ENCODE measurements around the gene KCNQ1. TPM values are rescaled to one million over a fixed set of nuclear protein-coding genes. Genes with fewer than 3 reads are reported as not detected.

KCNQ1 gene
- total RNA-seq, 1 experiment from 2014 or later: 10.7 TPM

GRCh38 chr11:2765491-2765890 is 320.7 kb downstream of the KCNQ1 start:
- no peak overlapping the region for H3K4me3 ChIP-seq (replicated peaks in 1 of 2; ENCODE audit: low read depth in 1 of 2, low read length in 2 of 2)
- H3K9ac ChIP-seq (ENCODE audit: low read length): no peak overlapping the region
- no peaks in the 10 kb centered on the region for H4K20me1 ChIP-seq (ENCODE audit: insufficient read depth)
- no TSS peak for BruUV-seq (replicated peaks)
- H2AFZ ChIP-seq (ENCODE audit: low read depth, low read length, poor library complexity, severe bottlenecking): no peak overlapping the region
- H3K27ac ChIP-seq (ENCODE audit: low read depth, low read length): no peak overlapping the region
- H3K36me3 ChIP-seq (ENCODE audit: control insufficient read depth in 1 of 2, insufficient read depth in 2 of 2, low read length in 2 of 2): no peaks in the 10 kb centered on the region
- peaks cover 0 to 16% of the 10 kb centered on the region in 2 experiments; a peak in 2 of 4 replicates for H3K4me1 ChIP-seq (ENCODE audit: control insufficient read depth in 1 of 2, insufficient read depth in 2 of 2, low read length in 2 of 2)
- TF ChIP-seq ZFX (IDR thresholded peaks at IDR 0.05): no peak
- no peak for TF ChIP-seq JUND (IDR thresholded peaks at IDR 0.05)
- TF ChIP-seq ATF3 (IDR thresholded peaks at IDR 0.05): no peak
- no peak for TF ChIP-seq CBX3 (IDR thresholded peaks at IDR 0.05; ENCODE audit: low read depth)
- TF ChIP-seq TCF7L2 (IDR thresholded peaks at IDR 0.05; ENCODE audit: borderline replicate concordance, extremely low read depth, insufficient read depth, insufficient read length): no peak
- no peak for TF ChIP-seq CTCF (IDR thresholded peaks at IDR 0.05 in 2 of 3, conservative IDR thresholded peaks at IDR 0.05 in 1 of 3; ENCODE audit: borderline replicate concordance in 1 of 3, insufficient read depth in 1 of 3, low read depth in 2 of 3, low read length in 2 of 3)
- TF ChIP-seq FOSL1 (IDR thresholded peaks at IDR 0.05; ENCODE audit: low read depth): no peak
- no peak for TF ChIP-seq ZNF274 (IDR thresholded peaks at IDR 0.05; ENCODE audit: low read depth, low read length)
- RAD21 ChIA-PET (ENCODE audit: low non-redundant PET in 1 of 2, low total read pairs in 2 of 2, uncharacterized antibody in 2 of 2, unreplicated experiment in 2 of 2): no interaction called here
- no peak overlapping the region for H3K4me2 ChIP-seq (ENCODE audit: low read length)
- ATAC-seq (no peak), DNase-seq (ENCODE audit: low read depth, low spot score) (no peak)
- POLR2A ChIA-PET: no interaction called here
- intact Hi-C loops (cut with micrococcal nuclease): no loop called here
- no peaks in the 10 kb centered on the region for H3K27me3 ChIP-seq (ENCODE audit: insufficient read depth, low read length)
- no peaks in the 10 kb centered on the region for H3K9me3 ChIP-seq (ENCODE audit: control insufficient read depth in 1 of 2, insufficient read depth in 1 of 2, low read depth in 1 of 2, low read length in 2 of 2)
- H3K9me2 ChIP-seq (ENCODE audit: insufficient read depth): no peaks in the 10 kb centered on the region
- H3K79me2 ChIP-seq (ENCODE audit: insufficient read depth, low read length): no peaks in the 10 kb centered on the region
- CTCF ChIA-PET: no interaction called here

GRCh38 chr11:2766166-2766565 is 321.4 kb downstream of the KCNQ1 start:
- ATAC-seq (no peak), DNase-seq (ENCODE audit: low read depth, low spot score) (no peak)
- Histone ChIP-seq H3K27me3 (ENCODE audit: insufficient read depth, low read length) (no peaks in the 10 kb centered on the region), H3K4me2 (ENCODE audit: low read length) (no peak overlapping the region), H3K9me3 (ENCODE audit: control insufficient read depth in 1 of 2, insufficient read depth in 1 of 2, low read depth in 1 of 2, low read length in 2 of 2) (no peaks in the 10 kb centered on the region), H4K20me1 (ENCODE audit: insufficient read depth) (no peaks in the 10 kb centered on the region), H3K79me2 (ENCODE audit: insufficient read depth, low read length) (no peaks in the 10 kb centered on the region), H3K4me1 (ENCODE audit: control insufficient read depth in 1 of 2, insufficient read depth in 2 of 2, low read length in 2 of 2) (peaks cover 0 to 16% of the 10 kb centered on the region in 2 experiments; a peak in 2 of 4 replicates), H3K36me3 (ENCODE audit: control insufficient read depth in 1 of 2, insufficient read depth in 2 of 2, low read length in 2 of 2) (no peaks in the 10 kb centered on the region), H2AFZ (ENCODE audit: low read depth, low read length, poor library complexity, severe bottlenecking) (no peak overlapping the region), H3K27ac (ENCODE audit: low read depth, low read length) (no peak overlapping the region), H3K4me3 (replicated peaks in 1 of 2; ENCODE audit: low read depth in 1 of 2, low read length in 2 of 2) (no peak overlapping the region), H3K9me2 (ENCODE audit: insufficient read depth) (no peaks in the 10 kb centered on the region), H3K9ac (ENCODE audit: low read length) (no peak overlapping the region)
- CTCF ChIA-PET: no interaction called here
- BruUV-seq (replicated peaks): no TSS peak
- POLR2A ChIA-PET: no interaction called here
- RAD21 ChIA-PET (ENCODE audit: low non-redundant PET in 1 of 2, low total read pairs in 2 of 2, uncharacterized antibody in 2 of 2, unreplicated experiment in 2 of 2): no interaction called here
- intact Hi-C loops (cut with micrococcal nuclease): no loop called here
- TF ChIP-seq TCF7L2 (IDR thresholded peaks at IDR 0.05; ENCODE audit: borderline replicate concordance, extremely low read depth, insufficient read depth, insufficient read length): no peak
- no peak for TF ChIP-seq SP1 (IDR thresholded peaks at IDR 0.05; ENCODE audit: low read depth)
- TF ChIP-seq FOSL1 (IDR thresholded peaks at IDR 0.05; ENCODE audit: low read depth): no peak
- no peak for TF ChIP-seq EZH2phosphoT487 (IDR thresholded peaks at IDR 0.05; ENCODE audit: borderline replicate concordance)
- TF ChIP-seq CTCF (IDR thresholded peaks at IDR 0.05 in 2 of 3, conservative IDR thresholded peaks at IDR 0.05 in 1 of 3; ENCODE audit: borderline replicate concordance in 1 of 3, insufficient read depth in 1 of 3, low read depth in 2 of 3, low read length in 2 of 3): no peak
- no peak for TF ChIP-seq POLR2A (IDR thresholded peaks at IDR 0.05; ENCODE audit: borderline replicate concordance, extremely low read depth, insufficient read depth, insufficient read length)
- no peak for TF ChIP-seq POLR2AphosphoS5 (IDR thresholded peaks at IDR 0.05; ENCODE audit: low read depth, low read length)
- no peak for TF ChIP-seq EGR1 (IDR thresholded peaks at IDR 0.05; ENCODE audit: low read depth)
- no peak for TF ChIP-seq CEBPB (IDR thresholded peaks at IDR 0.05; ENCODE audit: low read depth)
- TF ChIP-seq YY1 (IDR thresholded peaks at IDR 0.05; ENCODE audit: extremely low read depth, insufficient replicate concordance, low read depth, low read length): no peak
- TF ChIP-seq RAD21 (IDR thresholded peaks at IDR 0.05; ENCODE audit: low read depth): no peak
- no peak for TF ChIP-seq ATF3 (IDR thresholded peaks at IDR 0.05)
- TF ChIP-seq ZFX (IDR thresholded peaks at IDR 0.05): no peak
- TF ChIP-seq SRF (IDR thresholded peaks at IDR 0.05; ENCODE audit: low read depth): no peak
